ENCODE measurements around the gene EIF4A3. TPM values are rescaled to one million over a fixed set of nuclear protein-coding genes. Genes with fewer than 3 reads are reported as not detected.

The EIF4A3 gene
- total RNA-seq, 2 experiments from 2014 or later, result 259 to 313 TPM

DNA sequence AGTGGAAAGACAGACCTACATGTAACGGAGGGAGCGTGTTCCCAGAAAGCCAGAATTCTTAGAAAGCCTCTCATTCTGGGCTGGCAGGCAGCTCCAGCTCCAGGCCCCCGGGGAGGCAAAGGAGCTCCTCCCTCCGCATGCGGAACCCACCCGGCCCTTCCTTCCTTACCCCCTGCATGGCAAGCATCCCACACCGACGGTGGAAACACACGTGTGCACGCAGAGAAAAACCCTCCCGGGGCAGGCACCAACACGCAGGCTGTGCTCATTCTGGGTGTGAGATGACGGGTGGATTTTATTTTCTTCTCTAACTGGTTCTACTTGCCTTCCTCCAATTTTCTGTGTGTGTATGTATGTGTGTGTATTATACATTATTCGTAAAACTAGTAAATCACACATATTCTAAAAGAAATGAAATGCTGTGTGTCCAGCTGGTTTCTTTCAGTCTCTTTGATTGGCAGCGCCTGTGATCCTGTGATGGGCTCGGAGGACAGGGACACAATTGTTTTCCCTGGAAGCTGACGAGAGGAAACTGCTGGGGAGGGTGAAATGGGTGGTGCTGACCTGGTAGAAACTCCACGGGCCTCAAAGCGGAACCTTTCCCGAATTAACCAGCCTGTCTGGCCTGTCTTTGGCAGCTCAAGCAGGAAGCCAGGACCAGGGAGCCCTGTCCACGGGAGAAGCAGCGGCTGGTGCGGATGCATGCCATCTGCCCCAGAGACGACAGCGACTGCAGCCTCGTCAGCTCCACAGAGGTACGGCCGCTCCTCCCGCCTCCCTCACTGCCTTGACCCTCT, 45.1 kb upstream of the EIF4A3 start:
- no peak overlapping the region for H3K4me2 ChIP-seq (ENCODE audit: low read length)
- H4K20me1 ChIP-seq (ENCODE audit: insufficient read depth, low read length), result no peaks in the 10 kb centered on the region
- no peaks in the 10 kb centered on the region for H3K4me1 ChIP-seq (ENCODE audit: insufficient read depth, low read length, poor library complexity, severe bottlenecking)
- no TSS peak for BruUV-seq (replicated peaks)
- no peak overlapping the region for H3K4me3 ChIP-seq (ENCODE audit: low read depth, low read length, poor library complexity, severe bottlenecking)
- no peaks in the 10 kb centered on the region for H3K9me3 ChIP-seq (ENCODE audit: low read length)
- H3K9me2 ChIP-seq (ENCODE audit: insufficient read depth, low read length), result no peaks in the 10 kb centered on the region
- no peak overlapping the region for H2AFZ ChIP-seq (ENCODE audit: low read length)
- ChIA-PET CTCF (ENCODE audit: unreplicated experiment) (interaction anchor here (0.6 kb wide), 1 partner anchor 282 kb away, joined by 3 read pairs; no protein-coding TSS in a partner anchor), POLR2A (interaction anchor here (0.7 to 1.3 kb wide), 2 partner anchors 38 to 63 kb away, joined by 3 to 4 read pairs; no protein-coding TSS in a partner anchor)
- H3K27ac ChIP-seq (ENCODE audit: low read depth, low read length, poor library complexity, severe bottlenecking), result no peak overlapping the region
- intact Hi-C loops (cut with micrococcal nuclease; ENCODE audit: unreplicated experiment), result no loop called here
- no peaks in the 10 kb centered on the region for H3K79me2 ChIP-seq (ENCODE audit: insufficient read depth, low read depth, low read length)
- DNase-seq (ENCODE audit: low spot score), result no peak
- H3K36me3 ChIP-seq (ENCODE audit: insufficient read depth, low read length), result no peaks in the 10 kb centered on the region
- TF ChIP-seq, protein P1, sequence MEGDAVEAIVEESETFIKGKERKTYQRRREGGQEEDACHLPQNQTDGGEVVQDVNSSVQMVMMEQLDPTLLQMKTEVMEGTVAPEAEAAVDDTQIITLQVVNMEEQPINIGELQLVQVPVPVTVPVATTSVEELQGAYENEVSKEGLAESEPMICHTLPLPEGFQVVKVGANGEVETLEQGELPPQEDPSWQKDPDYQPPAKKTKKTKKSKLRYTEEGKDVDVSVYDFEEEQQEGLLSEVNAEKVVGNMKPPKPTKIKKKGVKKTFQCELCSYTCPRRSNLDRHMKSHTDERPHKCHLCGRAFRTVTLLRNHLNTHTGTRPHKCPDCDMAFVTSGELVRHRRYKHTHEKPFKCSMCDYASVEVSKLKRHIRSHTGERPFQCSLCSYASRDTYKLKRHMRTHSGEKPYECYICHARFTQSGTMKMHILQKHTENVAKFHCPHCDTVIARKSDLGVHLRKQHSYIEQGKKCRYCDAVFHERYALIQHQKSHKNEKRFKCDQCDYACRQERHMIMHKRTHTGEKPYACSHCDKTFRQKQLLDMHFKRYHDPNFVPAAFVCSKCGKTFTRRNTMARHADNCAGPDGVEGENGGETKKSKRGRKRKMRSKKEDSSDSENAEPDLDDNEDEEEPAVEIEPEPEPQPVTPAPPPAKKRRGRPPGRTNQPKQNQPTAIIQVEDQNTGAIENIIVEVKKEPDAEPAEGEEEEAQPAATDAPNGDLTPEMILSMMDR (conservative IDR thresholded peaks at IDR 0.05; ENCODE audit: low read length), result no peak
- no peak for TF ChIP-seq EZH2phosphoT487 (IDR thresholded peaks at IDR 0.05; ENCODE audit: borderline replicate concordance, low read depth, low read length)

DNA sequence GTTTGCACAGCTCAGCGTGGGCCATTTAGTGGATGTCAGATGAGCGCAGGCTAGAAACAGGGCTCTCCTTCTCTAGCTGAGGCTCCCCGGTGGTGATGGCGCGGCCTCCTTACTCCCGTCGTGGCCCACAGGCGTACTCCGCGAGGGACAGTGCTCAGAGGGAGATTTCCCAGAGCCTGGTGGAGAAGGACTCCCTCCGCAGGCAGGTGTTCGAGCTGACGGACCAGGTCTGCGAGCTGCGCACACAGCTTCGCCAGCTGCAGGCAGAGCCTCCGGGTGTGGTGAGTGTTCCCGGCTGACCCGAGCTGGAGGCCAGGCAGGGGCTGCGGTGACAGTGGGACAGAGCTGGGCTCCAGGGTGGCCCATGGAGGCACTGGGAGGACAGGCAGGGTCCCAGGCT, 44.3 kb upstream of the EIF4A3 start:
- Histone ChIP-seq H3K4me2 (ENCODE audit: low read length) (no peak overlapping the region), H2AFZ (ENCODE audit: low read length) (no peak overlapping the region), H4K20me1 (ENCODE audit: insufficient read depth, low read length) (no peaks in the 10 kb centered on the region), H3K9me2 (ENCODE audit: insufficient read depth, low read length) (no peaks in the 10 kb centered on the region), H3K4me1 (ENCODE audit: insufficient read depth, low read length, poor library complexity, severe bottlenecking) (no peaks in the 10 kb centered on the region), H3K36me3 (ENCODE audit: insufficient read depth, low read length) (no peaks in the 10 kb centered on the region), H3K9me3 (ENCODE audit: low read length) (no peaks in the 10 kb centered on the region), H3K79me2 (ENCODE audit: insufficient read depth, low read depth, low read length) (no peaks in the 10 kb centered on the region), H3K27ac (ENCODE audit: low read depth, low read length, poor library complexity, severe bottlenecking) (no peak overlapping the region), H3K4me3 (ENCODE audit: low read depth, low read length, poor library complexity, severe bottlenecking) (no peak overlapping the region)
- no TSS peak for BruUV-seq (replicated peaks)
- intact Hi-C loops (cut with micrococcal nuclease; ENCODE audit: unreplicated experiment), result no loop called here
- CTCF ChIA-PET (ENCODE audit: unreplicated experiment), result interaction anchor here (0.6 kb wide), 1 partner anchor 282 kb away, joined by 3 read pairs; no protein-coding TSS in a partner anchor
- DNase-seq (ENCODE audit: low spot score), result no peak
- POLR2A ChIA-PET, result interaction anchor here (0.7 kb wide), 1 partner anchor 64 kb away, joined by 4 read pairs; no protein-coding TSS in a partner anchor
- TF ChIP-seq, protein P1 (conservative IDR thresholded peaks at IDR 0.05; ENCODE audit: low read length), result no peak
- no peak for TF ChIP-seq EZH2phosphoT487 (IDR thresholded peaks at IDR 0.05; ENCODE audit: borderline replicate concordance, low read depth, low read length)

DNA sequence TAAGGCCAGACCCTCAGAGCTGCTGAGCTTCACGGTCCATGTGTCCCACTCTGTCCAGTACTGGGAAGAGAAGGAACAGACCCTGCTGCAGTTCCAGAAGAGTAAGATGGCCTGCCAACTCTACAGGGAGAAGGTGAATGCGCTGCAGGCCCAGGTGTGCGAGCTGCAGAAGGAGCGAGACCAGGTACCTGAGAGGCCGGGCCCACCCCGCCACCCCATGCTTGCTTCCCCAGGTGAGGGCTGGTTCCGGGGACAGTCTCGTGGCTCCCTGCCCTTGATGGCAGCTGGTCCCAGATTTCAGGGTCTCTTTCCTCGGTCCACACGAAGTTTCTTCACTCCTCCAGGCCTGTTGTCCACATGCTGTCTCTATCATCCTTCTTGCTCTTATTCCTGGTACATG, 43.8 kb upstream of the EIF4A3 start:
- TF ChIP-seq EZH2phosphoT487 (IDR thresholded peaks at IDR 0.05; ENCODE audit: borderline replicate concordance, low read depth, low read length), result no peak
- TF ChIP-seq, protein P1 (conservative IDR thresholded peaks at IDR 0.05; ENCODE audit: low read length), result no peak
- CTCF ChIA-PET (ENCODE audit: unreplicated experiment), result no interaction called here
- no peaks in the 10 kb centered on the region for H3K9me2 ChIP-seq (ENCODE audit: insufficient read depth, low read length)
- H3K4me3 ChIP-seq (ENCODE audit: low read depth, low read length, poor library complexity, severe bottlenecking), result no peak overlapping the region
- no peaks in the 10 kb centered on the region for H3K9me3 ChIP-seq (ENCODE audit: low read length)
- POLR2A ChIA-PET, result no interaction called here
- H3K79me2 ChIP-seq (ENCODE audit: insufficient read depth, low read depth, low read length), result no peaks in the 10 kb centered on the region
- H3K36me3 ChIP-seq (ENCODE audit: insufficient read depth, low read length), result no peaks in the 10 kb centered on the region
- no peak overlapping the region for H2AFZ ChIP-seq (ENCODE audit: low read length)
- no TSS peak for BruUV-seq (replicated peaks)
- H4K20me1 ChIP-seq (ENCODE audit: insufficient read depth, low read length), result no peaks in the 10 kb centered on the region
- H3K27ac ChIP-seq (ENCODE audit: low read depth, low read length, poor library complexity, severe bottlenecking), result no peak overlapping the region
- no peaks in the 10 kb centered on the region for H3K4me1 ChIP-seq (ENCODE audit: insufficient read depth, low read length, poor library complexity, severe bottlenecking)
- H3K4me2 ChIP-seq (ENCODE audit: low read length), result no peak overlapping the region
- intact Hi-C loops (cut with micrococcal nuclease; ENCODE audit: unreplicated experiment), result no loop called here
- DNase-seq (ENCODE audit: low spot score), result no peak
